Left ventricle myocardium superior (tissue), 1 donor: ENCODE results near the gene HS1BP3. TPM values are rescaled to one million over a fixed set of nuclear protein-coding genes. Genes with fewer than 3 reads are reported as not detected.

ENCODE experiments used
- ATAC-seq: fragments of 200-7000 bp; cut with Tn5 transposase; one replicate; pipeline ENCODE4 v1.9.1; 2020; ENCODE audit warnings: mild to moderate bottlenecking, moderate library complexity
- DNase-seq: peaks from one replicate; pipeline ENCODE4 v3.0.0-alpha.2; 2020
- intact Hi-C: fragments of 100-400 bp; cut with micrococcal nuclease; formaldehyde crosslinking; loops from one replicate; pipeline ENCODE4 v1.11.0; 2022
- total RNA-seq: library from RNA; stranded (reverse); fragmentation: NEBNext Ultra II Directional; extraction: Animal tissue kit (Norgen Biotek cat#: 25700); gene quantifications from one replicate; pipeline ENCODE4 v1.2.1, GENCODE V29; 2021
- donor health status: DM: no; HTN: yes; CAD: no; lungs with severe emphysema.

Gene HS1BP3
- total RNA-seq, 1 donor from 2014 or later: 20.2 TPM

- peak; percentile 43 for ATAC-seq
- intact Hi-C loops: loop anchor here (10.0 kb wide), 1 partner anchor 458 kb away; the partner anchor contains the start of gene TDRD15
- peak; percentile 47 for DNase-seq
Observed at GRCh38 chr2:20666304-20667150, 15.6 kb upstream of the HS1BP3 start, which contains the start of gene GDF7. GDF7 (plus strand) TSS chr2:20667144; CDS start chr2:20667240, 96 bp downstream.

GRCh38 chr2:20666005-20666303 lies 15.1 kb upstream of the HS1BP3 start:
- no peak for DNase-seq
- intact Hi-C loops: loop anchor here (10.0 kb wide), 1 partner anchor 459 kb away; the partner anchor contains the start of gene TDRD15
- ATAC-seq: no peak

- ATAC-seq: no peak
- intact Hi-C loops: loop anchor here (10.0 kb wide), 1 partner anchor 459 kb away; the partner anchor contains the start of gene TDRD15
- no peak for DNase-seq
Observed at GRCh38 chr2:20665243-20666004, 14.5 kb upstream of the HS1BP3 start.

- intact Hi-C loops: loop anchor here (10.0 kb wide), 1 partner anchor 460 kb away; the partner anchor contains the start of gene TDRD15
- ATAC-seq: no peak
- DNase-seq: no peak
Observed at GRCh38 chr2:20664431-20665242, 13.7 kb upstream of the HS1BP3 start.

- ATAC-seq: no peak
- intact Hi-C loops: loop anchor here (10.0 kb wide), 1 partner anchor 461 kb away; the partner anchor contains the start of gene TDRD15
- DNase-seq: no peak
Observed at GRCh38 chr2:20664071-20664390, 13.1 kb upstream of the HS1BP3 start.

- no peak for DNase-seq
- ATAC-seq: no peak
- intact Hi-C loops: loop anchor here (10.0 kb wide), 1 partner anchor 461 kb away; the partner anchor contains the start of gene TDRD15
Observed at GRCh38 chr2:20663196-20664070, 12.5 kb upstream of the HS1BP3 start.

- ATAC-seq: no peak
- intact Hi-C loops: loop anchor here (10.0 kb wide), 1 partner anchor 462 kb away; the partner anchor contains the start of gene TDRD15
- DNase-seq: no peak
Observed at GRCh38 chr2:20662308-20662937, 11.5 kb upstream of the HS1BP3 start.

GRCh38 chr2:20661421-20662307 lies 10.8 kb upstream of the HS1BP3 start:
- intact Hi-C loops: loop anchor here (2.0 to 10.0 kb wide), 2 partner anchors 301 to 463 kb away; partner anchors contain the start of gene TDRD15
- no peak for DNase-seq
- peak; percentile 84 for ATAC-seq

GRCh38 chr2:20660506-20661420 lies 9.9 kb upstream of the HS1BP3 start:
- ATAC-seq (no peak), DNase-seq (no peak)
- intact Hi-C loops: loop anchor here (2.0 to 10.0 kb wide), 2 partner anchors 302 to 464 kb away; partner anchors contain the start of gene TDRD15

- DNase-seq (no peak), ATAC-seq (no peak)
- intact Hi-C loops: no loop called here
Observed at GRCh38 chr2:20657522-20658235, 6.8 kb upstream of the HS1BP3 start.

- ATAC-seq (no peak), DNase-seq (no peak)
- intact Hi-C loops: no loop called here
Observed at GRCh38 chr2:20656561-20656960, 5.7 kb upstream of the HS1BP3 start.

- intact Hi-C loops: no loop called here
- no peak for ATAC-seq
- DNase-seq: no peak
Observed at GRCh38 chr2:20654535-20654813, 3.6 kb upstream of the HS1BP3 start.

- DNase-seq (no peak), ATAC-seq (no peak)
- intact Hi-C loops: no loop called here
Observed at GRCh38 chr2:20653695-20654534, 3.0 kb upstream of the HS1BP3 start.
